Stimulated activated naive CD4-positive, alpha-beta T cell treated with Interleukin-2 at 50 U/mL for 16 hours (primary cell): ENCODE measurements around the gene MAEA.
"Not testable (repeated sequence)": the region's sequence is repeated elsewhere in the genome, so short reads cannot be mapped to it uniquely, and the experiment has no call there.

Experiments used
- DNase-seq: peaks from one replicate; lab custom pipeline; 2025; lab: John Stamatoyannopoulos, UW

The MAEA gene

GRCh38 chr4:1367230-1367935, 77.7 kb downstream of the MAEA start:
- no peak for DNase-seq

GRCh38 chr4:1367936-1368289, 78.2 kb downstream of the MAEA start:
- no peak for DNase-seq

GRCh38 chr4:1368421-1369090, 78.9 kb downstream of the MAEA start:
- no peak for DNase-seq

GRCh38 chr4:1369091-1369450, 79.4 kb downstream of the MAEA start:
- no peak for DNase-seq

DNA sequence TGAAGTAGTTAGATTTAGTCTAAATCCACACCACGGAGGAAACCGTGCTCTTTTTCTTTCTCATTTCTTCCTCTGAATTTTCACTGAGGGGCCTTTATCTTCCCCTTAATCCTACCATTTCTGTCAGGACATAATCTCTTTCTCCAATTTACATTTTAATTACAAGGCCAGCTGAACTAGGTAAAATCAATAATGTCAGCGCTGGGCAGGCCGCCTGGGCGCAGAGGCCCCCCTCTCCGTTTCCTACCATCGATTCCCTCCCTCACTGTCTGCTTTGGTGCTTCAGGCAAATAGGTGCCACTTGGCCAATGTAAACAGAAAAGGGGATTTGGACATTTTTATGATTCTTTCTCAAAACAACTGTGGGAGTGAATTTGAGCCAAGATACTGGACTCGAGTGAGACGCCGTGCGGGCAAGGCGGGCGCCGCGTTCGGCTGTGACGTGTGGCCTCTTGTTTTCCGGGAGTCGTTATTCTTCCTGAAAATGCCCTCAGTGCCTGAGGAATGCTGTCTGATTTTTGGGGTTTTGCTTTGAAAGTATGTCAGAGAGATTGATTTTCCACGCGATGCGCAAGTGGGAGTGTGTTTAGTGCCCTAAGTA, 79.9 kb downstream of the MAEA start:
- DNase-seq, result no peak

- DNase-seq, result no peak
These were observed 80.8 kb downstream of the MAEA start for GRCh38 chr4:1370321-1371124.

DNA sequence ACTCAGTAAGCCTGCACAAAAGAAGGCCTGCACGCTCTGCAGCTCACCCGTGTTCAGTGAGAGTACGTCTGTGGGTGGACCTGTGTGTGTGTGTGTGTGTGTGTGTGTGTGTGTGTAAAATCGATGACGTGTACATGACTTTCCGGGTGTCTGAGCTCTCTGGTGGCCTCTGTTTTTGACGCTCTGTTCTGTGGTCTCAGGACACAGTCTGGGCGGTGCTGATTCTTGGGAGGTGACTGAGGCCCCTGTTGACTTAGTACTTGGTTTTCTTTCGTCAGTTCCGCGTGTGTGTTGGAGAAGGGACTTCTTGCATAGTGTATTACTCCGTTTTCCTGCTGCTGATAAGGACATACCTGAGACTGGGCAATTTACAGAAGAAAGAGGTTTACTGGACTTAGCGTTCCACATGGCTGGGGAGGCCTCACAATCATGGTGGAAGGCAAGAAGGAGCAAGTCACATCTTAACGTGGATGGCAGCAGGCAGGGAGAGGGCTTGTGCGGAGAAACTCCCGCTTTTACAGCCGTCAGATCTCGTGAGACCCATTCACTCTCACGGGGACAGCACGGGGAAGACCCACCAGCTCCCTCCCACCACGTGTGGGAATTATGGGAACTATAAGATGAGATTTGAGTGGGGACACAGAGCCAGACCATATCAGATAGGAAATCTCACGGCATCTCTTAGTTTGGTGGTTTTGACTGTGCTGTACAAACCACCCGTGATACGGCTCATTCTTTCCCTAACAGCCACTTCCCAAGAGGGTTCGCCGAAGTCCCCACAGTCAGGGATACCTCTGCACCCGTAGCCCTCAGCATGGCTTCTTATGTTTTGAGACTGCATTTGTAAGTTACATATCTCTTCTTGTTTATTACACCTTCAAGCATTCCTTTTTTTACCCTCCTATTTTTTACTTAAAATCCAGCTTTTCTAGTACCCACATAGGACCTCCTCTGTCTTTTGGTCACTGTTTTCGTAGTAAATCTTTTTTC, 81.8 kb downstream of the MAEA start:
- no peak for DNase-seq

DNA sequence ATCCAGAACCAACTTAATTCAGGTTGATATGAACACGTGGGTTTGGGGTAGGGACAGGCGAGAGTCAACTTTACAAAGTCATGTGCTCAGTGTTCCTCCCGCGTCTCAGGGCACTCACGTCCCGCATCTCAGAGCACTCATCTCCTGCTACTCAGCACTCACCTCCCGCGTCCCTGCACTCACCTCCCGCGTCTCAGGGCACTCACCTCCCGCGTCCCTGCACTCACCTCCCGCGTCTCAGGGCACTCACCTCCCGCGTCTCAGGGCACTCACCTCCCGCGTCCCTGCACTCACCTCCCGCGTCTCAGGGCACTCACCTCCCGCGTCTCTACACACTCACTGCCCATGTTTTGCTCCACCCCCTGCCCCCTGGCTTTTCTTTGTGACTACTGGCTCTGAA, 82.9 kb downstream of the MAEA start:
- not testable (repeated sequence) for DNase-seq

DNA sequence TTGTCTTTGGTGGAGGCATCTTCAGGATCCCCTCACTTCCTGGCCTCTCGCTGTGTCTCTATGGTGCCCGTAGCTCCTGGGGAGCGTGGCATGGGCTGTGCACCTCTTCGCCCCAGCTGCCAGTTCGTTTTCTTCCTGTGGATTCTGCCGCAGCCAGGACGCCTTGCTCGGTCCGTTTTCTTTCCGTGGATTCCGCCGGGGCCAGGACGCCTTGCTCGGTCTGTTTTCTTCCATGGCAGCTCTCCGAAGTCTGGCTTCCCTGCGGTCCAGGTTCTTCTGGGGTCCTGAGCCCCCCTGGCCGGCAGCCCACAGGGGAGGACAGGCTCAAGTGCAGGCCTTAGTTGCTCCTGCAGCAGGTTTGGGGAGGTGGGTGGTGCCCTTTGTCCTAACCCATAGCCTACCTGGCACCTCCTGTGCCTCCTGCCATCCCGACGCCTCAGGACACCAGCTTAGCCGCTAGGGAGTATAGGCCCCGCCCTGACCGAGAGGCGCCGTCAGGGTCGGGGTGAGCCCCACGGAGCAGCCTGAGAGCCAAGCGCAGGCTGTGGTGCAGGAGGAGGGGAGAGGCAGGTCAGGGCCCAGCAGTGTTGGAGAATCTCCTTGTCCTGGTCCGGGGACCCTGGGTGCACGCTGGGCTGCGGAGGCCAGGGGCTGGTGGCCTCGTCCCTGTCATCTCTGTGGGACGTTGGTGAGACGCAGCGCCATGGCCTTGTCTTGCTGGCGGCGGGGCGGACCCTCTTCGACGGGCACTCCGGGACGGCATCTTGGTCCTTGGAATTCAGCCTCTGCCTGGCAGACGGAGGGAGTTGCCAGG, 84.4 kb downstream of the MAEA start:
- no peak for DNase-seq

DNA sequence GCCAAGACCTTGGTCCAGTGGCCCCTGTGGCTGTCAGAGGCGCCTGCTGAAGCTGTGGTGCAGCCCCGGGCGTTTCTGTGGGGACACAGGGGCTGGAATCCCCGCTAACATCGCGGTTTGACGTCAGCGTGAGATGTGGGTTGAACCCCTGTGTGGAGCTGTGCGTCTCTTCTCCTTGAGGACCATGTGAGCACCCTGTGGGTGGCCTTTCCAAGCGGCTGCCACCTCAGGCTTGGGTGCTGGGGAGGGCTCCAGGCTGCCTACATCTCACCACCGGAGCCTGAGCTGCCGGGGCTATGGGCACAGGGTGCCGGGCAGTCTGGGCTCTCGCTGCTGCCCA, 85.0 kb downstream of the MAEA start:
- DNase-seq, result no peak

GRCh38 chr4:1375051-1375721, 85.5 kb downstream of the MAEA start:
- no peak for DNase-seq

- no peak for DNase-seq
These were observed 86.2 kb downstream of the MAEA start for GRCh38 chr4:1375761-1376322.

GRCh38 chr4:1376391-1376840, 86.7 kb downstream of the MAEA start:
- no peak for DNase-seq

GRCh38 chr4:1376841-1377605, 87.3 kb downstream of the MAEA start:
- DNase-seq, result no peak

DNA sequence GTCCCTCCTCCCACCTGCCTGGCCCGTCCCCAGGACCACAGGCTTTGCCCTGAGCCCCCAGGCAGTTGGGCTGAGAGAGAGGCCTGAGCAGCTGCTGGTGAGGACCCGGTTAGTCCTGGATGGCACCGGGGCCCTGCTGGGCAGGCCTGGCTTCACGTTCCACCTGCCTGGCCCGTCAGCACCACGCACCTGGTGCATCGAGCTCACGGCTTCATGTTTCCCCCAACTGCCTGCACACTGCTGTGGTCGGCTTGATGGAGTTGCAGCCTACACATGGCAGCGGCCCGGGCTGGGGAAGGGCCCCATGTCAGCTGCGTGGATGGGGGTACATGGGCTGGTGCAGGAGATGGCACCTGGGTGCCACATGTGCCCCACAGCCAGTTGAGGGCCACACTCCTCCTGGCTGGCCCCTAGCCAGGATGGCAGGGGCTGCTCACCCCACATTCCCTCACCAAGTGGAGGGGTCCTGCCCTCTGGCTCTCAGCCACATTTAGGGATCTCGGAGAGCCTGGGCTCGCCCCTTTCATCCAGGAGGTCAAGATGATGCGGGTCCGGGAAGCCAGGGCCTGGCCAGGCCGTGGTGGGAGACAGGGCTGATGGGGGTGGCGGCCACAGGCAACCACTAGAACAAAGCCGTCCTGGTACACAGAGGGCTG, 88.0 kb downstream of the MAEA start:
- no peak for DNase-seq

GRCh38 chr4:1378559-1379231, 89.0 kb downstream of the MAEA start:
- DNase-seq, result no peak

DNA sequence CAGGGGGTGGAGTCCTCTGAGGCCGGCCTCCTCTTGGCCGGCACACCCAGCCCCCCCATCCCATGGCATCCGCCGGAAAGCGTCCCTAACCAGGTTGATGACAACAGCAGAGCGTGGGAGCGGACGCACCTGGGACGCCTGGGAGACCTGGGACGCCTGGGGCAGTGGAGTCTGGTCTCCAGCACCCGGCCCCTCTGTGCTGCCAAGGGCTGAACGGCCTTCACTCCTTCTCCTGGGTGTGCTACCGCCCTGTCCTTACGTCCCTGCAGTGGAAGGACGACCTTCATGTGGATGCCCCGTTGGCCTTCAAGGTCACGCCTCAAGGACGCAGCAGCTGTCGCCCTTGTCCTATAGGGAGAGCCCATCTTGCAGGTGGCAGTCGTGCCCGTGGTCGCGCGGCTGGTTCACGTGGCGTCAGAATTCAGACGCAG, 89.7 kb downstream of the MAEA start:
- no peak for DNase-seq

DNA sequence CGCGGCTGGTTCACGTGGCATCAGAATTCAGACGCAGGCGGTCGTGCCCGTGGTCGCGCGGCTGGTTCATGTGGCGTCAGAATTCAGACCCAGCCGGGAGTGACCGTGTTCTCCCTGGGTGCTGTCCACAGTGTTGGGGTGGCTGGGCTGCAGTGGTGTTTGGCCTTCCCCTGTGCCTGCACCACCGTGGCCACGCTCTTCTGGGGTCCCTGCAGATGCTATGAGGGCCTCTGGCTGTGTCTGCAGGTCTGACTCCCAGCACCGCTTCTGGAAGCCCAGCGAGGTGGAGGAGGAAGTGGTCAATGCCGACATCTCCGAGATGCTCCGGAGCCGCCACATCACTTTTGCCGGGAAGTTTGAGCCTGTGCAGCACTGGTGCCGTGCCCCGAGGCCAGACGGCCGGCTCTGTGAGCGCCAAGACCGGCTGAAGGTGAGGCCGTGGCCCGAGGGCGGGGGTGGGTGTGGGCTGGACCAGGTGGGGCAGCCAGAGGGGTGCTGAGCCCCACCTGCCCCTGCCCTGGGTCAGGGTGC, 90.2 kb downstream of the MAEA start:
- DNase-seq, result no peak
